LNCAP (cell line): ENCODE data around the gene PRR15L.

ENCODE experiments used
- CTCF ChIP-seq: fragments of 450-650 bp; IDR thresholded peaks from 2 replicates; pipeline ENCODE4 v1.5.1; 2017; ENCODE audit warnings: mild to moderate bottlenecking

Gene PRR15L

GRCh38 chr17:47982645-47983390 lies 25.1 kb upstream of the PRR15L start:
- TF ChIP-seq CTCF, result no peak

- TF ChIP-seq CTCF, result no peak
These were observed 24.5 kb upstream of the PRR15L start for GRCh38 chr17:47982091-47982617.

- TF ChIP-seq CTCF, result no peak
These were observed 23.8 kb upstream of the PRR15L start for GRCh38 chr17:47981462-47981861.

GRCh38 chr17:47980541-47980940 lies 22.9 kb upstream of the PRR15L start:
- TF ChIP-seq CTCF, result no peak

GRCh38 chr17:47978324-47978723 lies 20.6 kb upstream of the PRR15L start:
- peak; percentile 77 for TF ChIP-seq CTCF

GRCh38 chr17:47975823-47976205 lies 18.1 kb upstream of the PRR15L start:
- TF ChIP-seq CTCF, result no peak

- no peak for TF ChIP-seq CTCF
These were observed 17.6 kb upstream of the PRR15L start for GRCh38 chr17:47975189-47975822.
